ENCODE data around the gene BTBD6. TPM values are rescaled to one million over a fixed set of nuclear protein-coding genes. Genes with fewer than 3 reads are reported as not detected.

Gene BTBD6
- polyA plus RNA-seq, 6 donors from 2014 or later: 2.9 to 9.4 (median 6.1) TPM

- Mint-ChIP-seq H3K9me3 (no peaks in the 10 kb centered on the region), H3K36me3 (peaks cover 0 to 12% of the 10 kb centered on the region in 2 donors), H3K4me3 (no peak overlapping the region), H3K27ac (no peak overlapping the region), H3K27me3 (no peaks in the 10 kb centered on the region), H3K4me1 (peaks cover 2 to 8% (median 6%) of the 10 kb centered on the region in 3 donors)
- ATAC-seq (ENCODE audit: low read depth in 2 of 2): no peak
- no peak for DNase-seq
Observed at GRCh38 chr14:105214324-105214915, 33.9 kb upstream of the BTBD6 start.

- no peak for DNase-seq
- H3K36me3 Mint-ChIP-seq: peaks cover 0 to 12% of the 10 kb centered on the region in 2 donors
- peak overlapping the region in 1 of 6 donors; percentile 4 for H3K27ac Mint-ChIP-seq
- H3K4me1 Mint-ChIP-seq: peaks cover 2 to 8% (median 6%) of the 10 kb centered on the region in 3 donors
- H3K27me3 Mint-ChIP-seq: no peaks in the 10 kb centered on the region
- H3K4me3 Mint-ChIP-seq: no peak overlapping the region
- no peaks in the 10 kb centered on the region for H3K9me3 Mint-ChIP-seq
- no peak for ATAC-seq (ENCODE audit: low read depth in 2 of 2)
Observed at GRCh38 chr14:105215602-105216001, 32.7 kb upstream of the BTBD6 start.

GRCh38 chr14:105216490-105217247, 31.7 kb upstream of the BTBD6 start:
- no peaks in the 10 kb centered on the region for H3K9me3 Mint-ChIP-seq
- no peaks in the 10 kb centered on the region for H3K27me3 Mint-ChIP-seq
- no peak overlapping the region for H3K27ac Mint-ChIP-seq
- H3K4me1 Mint-ChIP-seq: peaks cover 2 to 8% (median 6%) of the 10 kb centered on the region in 3 donors
- DNase-seq (no peak), ATAC-seq (ENCODE audit: low read depth in 2 of 2) (no peak)
- no peak overlapping the region for H3K4me3 Mint-ChIP-seq
- peaks cover 0 to 12% of the 10 kb centered on the region in 2 donors for H3K36me3 Mint-ChIP-seq

- Mint-ChIP-seq H3K27ac (no peak overlapping the region), H3K4me1 (peaks cover 2 to 8% (median 6%) of the 10 kb centered on the region in 3 donors), H3K27me3 (no peaks in the 10 kb centered on the region), H3K4me3 (no peak overlapping the region), H3K9me3 (no peaks in the 10 kb centered on the region), H3K36me3 (peaks cover 7 to 19% of the 10 kb centered on the region in 2 donors)
- DNase-seq: no peak
- ATAC-seq (ENCODE audit: low read depth in 2 of 2): no peak
Observed at GRCh38 chr14:105217774-105218173, 30.6 kb upstream of the BTBD6 start.

- no peak overlapping the region for H3K4me3 Mint-ChIP-seq
- peaks cover 2 to 8% (median 6%) of the 10 kb centered on the region in 3 donors for H3K4me1 Mint-ChIP-seq
- no peak overlapping the region for H3K27ac Mint-ChIP-seq
- no peaks in the 10 kb centered on the region for H3K9me3 Mint-ChIP-seq
- H3K27me3 Mint-ChIP-seq: no peaks in the 10 kb centered on the region
- no peak for DNase-seq
- H3K36me3 Mint-ChIP-seq: peaks cover 14 to 19% of the 10 kb centered on the region in 2 donors
- ATAC-seq (ENCODE audit: low read depth in 2 of 2): no peak
Observed at GRCh38 chr14:105218611-105219010, 29.7 kb upstream of the BTBD6 start.

GRCh38 chr14:105219043-105219612, 29.2 kb upstream of the BTBD6 start:
- ATAC-seq (ENCODE audit: low read depth in 2 of 2): no peak
- H3K4me1 Mint-ChIP-seq: peaks cover 2 to 8% (median 6%) of the 10 kb centered on the region in 3 donors
- DNase-seq: no peak
- no peak overlapping the region for H3K27ac Mint-ChIP-seq
- no peak overlapping the region for H3K4me3 Mint-ChIP-seq
- no peaks in the 10 kb centered on the region for H3K9me3 Mint-ChIP-seq
- H3K36me3 Mint-ChIP-seq: peaks cover 17 to 19% of the 10 kb centered on the region in 2 donors
- H3K27me3 Mint-ChIP-seq: no peaks in the 10 kb centered on the region

GRCh38 chr14:105219753-105220152, 28.6 kb upstream of the BTBD6 start:
- H3K4me1 Mint-ChIP-seq: peaks cover 2 to 8% (median 6%) of the 10 kb centered on the region in 3 donors
- H3K36me3 Mint-ChIP-seq: peaks cover 17 to 19% of the 10 kb centered on the region in 2 donors
- H3K4me3 Mint-ChIP-seq: no peak overlapping the region

GRCh38 chr14:105220699-105221597, 27.4 kb upstream of the BTBD6 start:
- no peaks in the 10 kb centered on the region for H3K27me3 Mint-ChIP-seq
- H3K36me3 Mint-ChIP-seq: peaks cover 17 to 19% of the 10 kb centered on the region in 2 donors
- H3K4me1 Mint-ChIP-seq: no peaks in the 10 kb centered on the region
- ATAC-seq (ENCODE audit: low read depth in 2 of 2): no peak
- no peak overlapping the region for H3K4me3 Mint-ChIP-seq
- DNase-seq: no peak
- no peaks in the 10 kb centered on the region for H3K9me3 Mint-ChIP-seq
- no peak overlapping the region for H3K27ac Mint-ChIP-seq

More at GRCh38 chr14:105219753-105220152, 28.6 kb upstream of the BTBD6 start:
- Mint-ChIP-seq H3K27ac (no peak overlapping the region), H3K9me3 (no peaks in the 10 kb centered on the region), H3K27me3 (no peaks in the 10 kb centered on the region)
- no peak for ATAC-seq (ENCODE audit: low read depth in 2 of 2)
- no peak for DNase-seq

- H3K27me3 Mint-ChIP-seq: no peaks in the 10 kb centered on the region
- peaks cover 17 to 19% of the 10 kb centered on the region in 2 donors for H3K36me3 Mint-ChIP-seq
- no peak for ATAC-seq (ENCODE audit: low read depth in 2 of 2)
- no peak overlapping the region for H3K27ac Mint-ChIP-seq
- DNase-seq: no peak
- H3K4me3 Mint-ChIP-seq: no peak overlapping the region
- no peaks in the 10 kb centered on the region for H3K9me3 Mint-ChIP-seq
- no peaks in the 10 kb centered on the region for H3K4me1 Mint-ChIP-seq
Observed at GRCh38 chr14:105221598-105222178, 26.6 kb upstream of the BTBD6 start.

- no peak for ATAC-seq (ENCODE audit: low read depth in 2 of 2)
- H3K9me3 Mint-ChIP-seq: no peaks in the 10 kb centered on the region
- no peaks in the 10 kb centered on the region for H3K4me1 Mint-ChIP-seq
- H3K36me3 Mint-ChIP-seq: peaks cover 17% of the 10 kb centered on the region in 2 donors
- no peak overlapping the region for H3K4me3 Mint-ChIP-seq
- peak overlapping the region in 1 of 6 donors; percentile 33 for H3K27ac Mint-ChIP-seq
- H3K27me3 Mint-ChIP-seq: no peaks in the 10 kb centered on the region
- DNase-seq: no peak
Observed at GRCh38 chr14:105223260-105223659, 25.1 kb upstream of the BTBD6 start.

- Mint-ChIP-seq H3K27ac (peak overlapping the region in 1 of 6 donors; percentile 42), H3K27me3 (no peaks in the 10 kb centered on the region), H3K4me1 (peaks cover 0 to 1% (median 0%) of the 10 kb centered on the region in 3 donors), H3K9me3 (no peaks in the 10 kb centered on the region), H3K4me3 (no peak overlapping the region), H3K36me3 (peaks cover 10 to 17% of the 10 kb centered on the region in 2 donors)
- ATAC-seq (ENCODE audit: low read depth in 2 of 2) (no peak), DNase-seq (no peak)
Observed at GRCh38 chr14:105223770-105224544, 24.4 kb upstream of the BTBD6 start.

- no peak for ATAC-seq (ENCODE audit: low read depth in 2 of 2)
- Mint-ChIP-seq H3K9me3 (no peaks in the 10 kb centered on the region), H3K27me3 (no peaks in the 10 kb centered on the region), H3K27ac (peak overlapping the region in 2 of 6 donors; percentile 47 to 77), H3K4me1 (peaks cover 0 to 2% (median 0%) of the 10 kb centered on the region in 3 donors), H3K4me3 (no peak overlapping the region), H3K36me3 (peaks cover 7 to 17% of the 10 kb centered on the region in 2 donors)
- no peak for DNase-seq
Observed at GRCh38 chr14:105224845-105225570, 23.3 kb upstream of the BTBD6 start.
